ENCODE data around the gene GMFB. TPM values are rescaled to one million over a fixed set of nuclear protein-coding genes. Genes with fewer than 3 reads are reported as not detected.
"Not testable (repeated sequence)": the region's sequence is repeated elsewhere in the genome, so short reads cannot be mapped to it uniquely, and the experiment has no call there.

The GMFB gene
- total RNA-seq, 1 donor from 2014 or later, result 67.1 TPM

DNA sequence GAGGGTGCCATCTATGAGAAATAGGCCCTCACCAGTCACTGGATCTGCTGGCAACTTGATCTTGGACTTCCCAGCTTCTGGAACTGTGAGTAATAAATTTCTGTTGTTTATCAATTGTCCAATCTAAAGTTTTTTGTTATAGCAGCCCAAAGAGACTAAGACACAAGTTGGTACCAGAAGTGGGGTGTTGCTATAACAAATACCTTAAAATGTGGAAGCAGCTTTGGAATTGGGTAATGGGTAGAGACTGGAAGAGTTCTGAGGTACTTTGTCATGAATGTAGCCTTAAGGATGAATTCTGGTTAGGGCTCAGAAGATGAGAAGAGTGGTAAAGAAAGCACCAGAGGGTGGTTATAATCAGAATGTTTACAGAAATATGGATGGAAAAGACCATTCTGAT is 21.5 kb downstream of the GMFB start:
- Mint-ChIP-seq H3K27me3 (ENCODE audit: unreplicated experiment) (peaks cover 4% of the 10 kb centered on the region), H3K4me3 (ENCODE audit: unreplicated experiment) (no peak overlapping the region), H3K36me3 (ENCODE audit: unreplicated experiment) (peaks cover 10% of the 10 kb centered on the region), H3K27ac (ENCODE audit: unreplicated experiment) (no peak overlapping the region), H3K4me1 (ENCODE audit: low read depth, unreplicated experiment) (peaks cover 16% of the 10 kb centered on the region), H3K9me3 (ENCODE audit: unreplicated experiment) (peaks cover 19% of the 10 kb centered on the region)
- no peak for DNase-seq
- TF ChIP-seq, protein P1, sequence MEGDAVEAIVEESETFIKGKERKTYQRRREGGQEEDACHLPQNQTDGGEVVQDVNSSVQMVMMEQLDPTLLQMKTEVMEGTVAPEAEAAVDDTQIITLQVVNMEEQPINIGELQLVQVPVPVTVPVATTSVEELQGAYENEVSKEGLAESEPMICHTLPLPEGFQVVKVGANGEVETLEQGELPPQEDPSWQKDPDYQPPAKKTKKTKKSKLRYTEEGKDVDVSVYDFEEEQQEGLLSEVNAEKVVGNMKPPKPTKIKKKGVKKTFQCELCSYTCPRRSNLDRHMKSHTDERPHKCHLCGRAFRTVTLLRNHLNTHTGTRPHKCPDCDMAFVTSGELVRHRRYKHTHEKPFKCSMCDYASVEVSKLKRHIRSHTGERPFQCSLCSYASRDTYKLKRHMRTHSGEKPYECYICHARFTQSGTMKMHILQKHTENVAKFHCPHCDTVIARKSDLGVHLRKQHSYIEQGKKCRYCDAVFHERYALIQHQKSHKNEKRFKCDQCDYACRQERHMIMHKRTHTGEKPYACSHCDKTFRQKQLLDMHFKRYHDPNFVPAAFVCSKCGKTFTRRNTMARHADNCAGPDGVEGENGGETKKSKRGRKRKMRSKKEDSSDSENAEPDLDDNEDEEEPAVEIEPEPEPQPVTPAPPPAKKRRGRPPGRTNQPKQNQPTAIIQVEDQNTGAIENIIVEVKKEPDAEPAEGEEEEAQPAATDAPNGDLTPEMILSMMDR (IDR thresholded peaks at IDR 0.05; ENCODE audit: partially characterized antibody, unreplicated experiment), result no peak

- H3K9me3 Mint-ChIP-seq (ENCODE audit: unreplicated experiment), result peaks cover 17% of the 10 kb centered on the region
- H3K27ac Mint-ChIP-seq (ENCODE audit: unreplicated experiment), result peak overlapping the region; percentile 93
- peak; percentile 43 for DNase-seq
- peaks cover 10% of the 10 kb centered on the region for H3K36me3 Mint-ChIP-seq (ENCODE audit: unreplicated experiment)
- H3K4me3 Mint-ChIP-seq (ENCODE audit: unreplicated experiment), result peak overlapping the region; percentile 76
- TF ChIP-seq, protein P1 (IDR thresholded peaks at IDR 0.05; ENCODE audit: partially characterized antibody, unreplicated experiment), result no peak
- H3K4me1 Mint-ChIP-seq (ENCODE audit: low read depth, unreplicated experiment), result peaks cover 16% of the 10 kb centered on the region
- peaks cover under 1% of the 10 kb centered on the region for H3K27me3 Mint-ChIP-seq (ENCODE audit: unreplicated experiment)
Observed at GRCh38 chr14:54465654-54466053, 23.1 kb downstream of the GMFB start.

DNA sequence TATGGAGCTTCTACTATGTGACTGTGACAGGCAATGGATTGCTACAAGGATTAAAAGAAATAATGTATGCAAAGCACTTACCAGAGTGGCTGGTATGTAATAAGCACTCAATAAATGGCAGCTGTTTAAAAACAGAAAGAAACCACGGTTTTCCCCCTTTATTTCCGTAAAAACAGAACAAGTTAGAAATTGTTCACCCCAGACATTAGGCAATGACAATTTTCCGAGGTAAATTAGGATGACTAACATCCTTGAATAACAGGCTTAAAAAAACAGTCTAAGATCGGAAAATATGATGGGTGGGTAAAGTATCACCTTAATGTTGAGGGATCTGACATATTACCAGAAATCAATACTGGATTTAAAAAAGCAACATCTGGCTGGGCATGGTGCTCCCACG is 26.7 kb downstream of the GMFB start:
- Mint-ChIP-seq H3K36me3 (ENCODE audit: unreplicated experiment) (peaks cover 7% of the 10 kb centered on the region), H3K9me3 (ENCODE audit: unreplicated experiment) (peaks cover 16% of the 10 kb centered on the region), H3K4me3 (ENCODE audit: unreplicated experiment) (no peak overlapping the region), H3K27me3 (ENCODE audit: unreplicated experiment) (no peaks in the 10 kb centered on the region), H3K27ac (ENCODE audit: unreplicated experiment) (no peak overlapping the region), H3K4me1 (ENCODE audit: low read depth, unreplicated experiment) (peaks cover 16% of the 10 kb centered on the region)
- no peak for DNase-seq
- TF ChIP-seq, protein P1 (IDR thresholded peaks at IDR 0.05; ENCODE audit: partially characterized antibody, unreplicated experiment), result no peak

DNA sequence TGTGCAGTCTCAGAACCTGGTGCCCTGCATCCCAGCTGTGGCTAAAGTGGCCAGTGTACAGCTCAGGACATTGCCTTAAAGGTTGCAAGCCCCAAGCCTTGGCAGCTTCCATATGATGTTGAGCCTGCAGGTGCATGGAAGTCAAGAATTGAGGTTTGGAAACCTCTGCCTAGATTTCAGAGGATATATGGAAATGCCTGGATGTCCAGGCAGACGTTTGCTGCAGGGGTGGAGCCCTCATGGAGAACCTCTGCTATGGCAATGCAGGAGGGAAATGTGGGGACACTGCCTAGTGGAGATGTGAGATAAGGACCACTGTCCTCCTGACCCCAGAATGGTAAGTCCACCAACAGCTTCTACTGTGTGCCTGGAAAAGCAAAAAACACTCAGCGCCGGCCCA is 29.7 kb downstream of the GMFB start:
- H3K4me3 Mint-ChIP-seq (ENCODE audit: unreplicated experiment), result no peak overlapping the region
- H3K9me3 Mint-ChIP-seq (ENCODE audit: unreplicated experiment), result peaks cover 5% of the 10 kb centered on the region
- no peaks in the 10 kb centered on the region for H3K4me1 Mint-ChIP-seq (ENCODE audit: low read depth, unreplicated experiment)
- no peak overlapping the region for H3K27ac Mint-ChIP-seq (ENCODE audit: unreplicated experiment)
- H3K36me3 Mint-ChIP-seq (ENCODE audit: unreplicated experiment), result peaks cover 7% of the 10 kb centered on the region
- TF ChIP-seq, protein P1 (IDR thresholded peaks at IDR 0.05; ENCODE audit: partially characterized antibody, unreplicated experiment), result no peak
- DNase-seq, result no peak
- no peaks in the 10 kb centered on the region for H3K27me3 Mint-ChIP-seq (ENCODE audit: unreplicated experiment)

- H3K4me1 Mint-ChIP-seq (ENCODE audit: low read depth, unreplicated experiment); H3K4me3 Mint-ChIP-seq (ENCODE audit: unreplicated experiment); H3K27ac Mint-ChIP-seq (ENCODE audit: unreplicated experiment); H3K27me3 Mint-ChIP-seq (ENCODE audit: unreplicated experiment); H3K36me3 Mint-ChIP-seq (ENCODE audit: unreplicated experiment); DNase-seq; H3K9me3 Mint-ChIP-seq (ENCODE audit: unreplicated experiment): not testable (repeated sequence)
Observed at GRCh38 chr14:54458536-54458935, 30.2 kb downstream of the GMFB start.

DNA sequence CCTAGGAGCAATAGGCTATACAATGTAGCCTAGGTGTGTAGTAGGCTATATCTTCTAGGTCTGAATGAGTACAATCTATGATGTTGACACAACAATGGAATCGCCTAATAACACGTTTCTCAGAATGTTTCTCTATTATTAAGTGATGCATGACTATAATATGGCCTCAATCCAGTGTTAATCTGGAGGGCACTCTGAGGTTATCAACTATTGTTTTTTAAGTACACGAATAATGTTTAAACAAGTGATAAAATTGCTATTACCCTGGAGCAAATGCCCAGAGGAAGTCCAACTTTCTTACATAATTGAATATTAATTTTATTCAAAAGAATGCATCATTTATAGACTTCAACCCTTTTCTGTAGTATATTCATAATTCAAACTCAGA is 31.2 kb downstream of the GMFB start:
- H3K36me3 Mint-ChIP-seq (ENCODE audit: unreplicated experiment), result peaks cover 7% of the 10 kb centered on the region
- DNase-seq, result no peak
- H3K4me3 Mint-ChIP-seq (ENCODE audit: unreplicated experiment), result no peak overlapping the region
- no peaks in the 10 kb centered on the region for H3K27me3 Mint-ChIP-seq (ENCODE audit: unreplicated experiment)
- H3K27ac Mint-ChIP-seq (ENCODE audit: unreplicated experiment), result no peak overlapping the region
- peaks cover 5% of the 10 kb centered on the region for H3K9me3 Mint-ChIP-seq (ENCODE audit: unreplicated experiment)
- TF ChIP-seq, protein P1 (IDR thresholded peaks at IDR 0.05; ENCODE audit: partially characterized antibody, unreplicated experiment), result no peak
- no peaks in the 10 kb centered on the region for H3K4me1 Mint-ChIP-seq (ENCODE audit: low read depth, unreplicated experiment)

GRCh38 chr14:54456820-54457608 is 31.8 kb downstream of the GMFB start:
- not testable (repeated sequence) for H3K4me1 Mint-ChIP-seq (ENCODE audit: low read depth, unreplicated experiment); DNase-seq; H3K36me3 Mint-ChIP-seq (ENCODE audit: unreplicated experiment); H3K27ac Mint-ChIP-seq (ENCODE audit: unreplicated experiment); H3K27me3 Mint-ChIP-seq (ENCODE audit: unreplicated experiment); H3K9me3 Mint-ChIP-seq (ENCODE audit: unreplicated experiment); H3K4me3 Mint-ChIP-seq (ENCODE audit: unreplicated experiment)
